AG10803 (cell line): Measurements from ENCODE around the gene PCDH9.

Source experiments
- DNase-seq: peaks from one replicate; pipeline ENCODE4 v3.0.0; 2010; ENCODE audit warnings: low read depth
- H3K4me3 ChIP-seq: 2 replicates; pipeline ENCODE4 v1.5.1; 2011; ENCODE audit warnings: mild to moderate bottlenecking, low read length, control low read depth
- CTCF ChIP-seq: conservative IDR thresholded peaks from 2 replicates; pipeline ENCODE4 v1.5.1; 2011; ENCODE audit warnings: mild to moderate bottlenecking, low read length, control low read depth, inconsistent platforms

Gene PCDH9

GRCh38 chr13:66322936-66323335 lies 907.2 kb downstream of the PCDH9 start:
- H3K4me3 ChIP-seq = no peak overlapping the region
- no peak for TF ChIP-seq CTCF
- no peak for DNase-seq

- no peak for TF ChIP-seq CTCF
- H3K4me3 ChIP-seq = no peak overlapping the region
- DNase-seq = no peak
Measured at GRCh38 chr13:66322193-66322740, 907.9 kb downstream of the PCDH9 start.

- no peak overlapping the region for H3K4me3 ChIP-seq
- no peak for DNase-seq
- TF ChIP-seq CTCF = no peak
Measured at GRCh38 chr13:66314911-66315310, 915.2 kb downstream of the PCDH9 start.

DNA sequence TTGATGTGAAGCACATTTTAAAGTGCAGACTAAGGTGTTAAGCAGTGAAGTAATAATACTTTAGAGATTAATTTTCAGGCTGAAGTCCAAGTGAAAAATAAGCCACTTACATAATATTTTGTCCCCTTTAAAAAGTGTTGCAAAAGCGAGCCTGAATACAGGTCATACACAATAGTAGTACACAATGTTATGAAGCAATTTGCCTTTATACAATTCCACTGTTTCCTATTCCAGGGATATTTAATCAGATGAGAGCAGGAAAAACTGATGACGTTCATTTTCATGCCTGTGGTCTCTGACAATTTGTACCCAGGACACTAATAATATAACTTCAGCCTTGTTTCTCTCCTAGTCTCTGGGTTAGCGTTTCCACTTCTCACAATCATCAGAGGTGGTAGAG lies 916.7 kb downstream of the PCDH9 start:
- no peak overlapping the region for H3K4me3 ChIP-seq
- TF ChIP-seq CTCF = no peak
- no peak for DNase-seq

- no peak overlapping the region for H3K4me3 ChIP-seq
- peak; percentile 42 for DNase-seq
- TF ChIP-seq CTCF = no peak
Measured at GRCh38 chr13:66312312-66313087, 917.6 kb downstream of the PCDH9 start.

DNA sequence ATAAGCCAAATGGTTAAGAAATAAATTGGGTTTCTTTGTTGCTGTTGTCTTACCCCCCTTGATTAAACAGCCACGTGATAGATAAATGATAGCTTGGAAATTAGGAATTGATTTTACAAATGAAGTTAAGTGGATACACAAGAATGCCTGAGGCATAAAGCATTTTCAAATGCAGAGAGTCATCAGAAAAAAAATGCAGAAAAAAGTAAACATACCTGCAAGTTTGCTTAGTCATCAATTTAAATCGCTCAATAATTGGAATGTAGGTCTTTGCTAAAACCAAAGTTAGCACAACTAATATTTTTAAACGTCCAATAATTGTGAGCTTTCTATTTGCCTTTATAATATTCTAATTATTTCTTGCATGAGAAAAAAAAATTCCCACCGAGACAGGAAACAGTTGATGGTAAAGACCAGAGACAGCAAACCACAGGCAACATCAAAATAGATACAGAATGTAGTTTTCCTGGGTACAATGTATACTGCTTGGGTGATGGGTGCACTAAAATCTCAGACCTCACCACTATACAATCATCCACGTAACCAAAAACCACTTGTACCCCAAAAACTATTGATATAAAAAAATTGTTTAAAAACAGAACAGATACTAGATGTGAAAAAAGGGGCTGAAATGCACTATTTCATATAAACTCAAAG lies 924.0 kb downstream of the PCDH9 start:
- H3K4me3 ChIP-seq = no peak overlapping the region
- TF ChIP-seq CTCF = no peak
- DNase-seq = no peak

GRCh38 chr13:66301482-66301881 lies 928.7 kb downstream of the PCDH9 start:
- no peak overlapping the region for H3K4me3 ChIP-seq
- no peak for DNase-seq
- no peak for TF ChIP-seq CTCF
